Stimulated activated naive B cell treated with anti-CD40 and anti-IgM and Interleukin-4, amounts not matched to agents 10 μg/mL and 1 μg/mL and 100 μg/mL, for 72 hours (primary cell): ENCODE measurements around the gene FREM3.
"Not testable (repeated sequence)": the region's sequence is repeated elsewhere in the genome, so short reads cannot be mapped to it uniquely, and the experiment has no call there.

Experiments
- ATAC-seq, 2 donors: fragments of 150-1000 bp; cut with Tn5 transposase; replicated peaks; 2 replicates each; pipeline ENCODE4 v1.10.0; 2021; ENCODE audit warnings: moderate library complexity in 1 of 2
- DNase-seq: peaks from one replicate; pipeline ENCODE4 v3.0.0; 2021
- H3K27ac Mint-ChIP-seq: one replicate; pipeline ENCODE4 v1.8.0; 2022; ENCODE audit warnings: mild to moderate bottlenecking, mixed read lengths
- H3K27me3 Mint-ChIP-seq, 2 donors: one replicate each; pipeline ENCODE4 v1.8.0; 2022; ENCODE audit warnings: mixed read lengths in 2 of 2
- H3K36me3 Mint-ChIP-seq, 2 donors: one replicate each; pipeline ENCODE4 v1.8.0; 2022; ENCODE audit warnings: mixed read lengths in 2 of 2, mild to moderate bottlenecking in 1 of 2
- H3K4me1 Mint-ChIP-seq, 2 donors: one replicate each; pipeline ENCODE4 v1.8.0; 2022; ENCODE audit warnings: mixed read lengths in 2 of 2, mild to moderate bottlenecking in 1 of 2
- H3K4me3 Mint-ChIP-seq, 2 donors: one replicate each; pipeline ENCODE4 v1.8.0; 2022; ENCODE audit warnings: mild to moderate bottlenecking in 2 of 2, mixed read lengths in 2 of 2, moderate library complexity in 1 of 2
- H3K9me3 Mint-ChIP-seq, 2 donors: one replicate each; pipeline ENCODE4 v1.8.0; 2022; ENCODE audit warnings: mixed read lengths in 2 of 2, mild to moderate bottlenecking in 1 of 2

Gene FREM3

DNA sequence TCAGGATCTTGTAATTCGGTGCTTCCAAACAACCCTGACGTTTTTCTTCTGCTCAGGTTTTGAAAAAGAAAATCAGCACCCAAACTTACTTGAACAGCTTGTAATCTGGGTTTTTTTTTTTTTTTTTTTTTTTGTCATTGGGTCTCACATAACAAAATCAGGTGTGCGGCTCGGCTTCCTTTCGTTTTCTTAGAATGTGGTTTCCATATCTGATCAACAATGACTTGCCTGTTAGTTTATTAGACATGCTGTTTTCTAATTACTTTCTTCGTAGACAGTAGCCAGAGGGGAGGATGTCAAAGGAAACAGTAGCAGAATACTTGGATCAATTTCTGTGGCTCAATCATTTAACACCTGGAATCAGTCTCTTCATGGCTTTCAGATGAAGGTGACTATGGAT lies 890 bp upstream of the FREM3 start:
- no peak for ATAC-seq

DNA sequence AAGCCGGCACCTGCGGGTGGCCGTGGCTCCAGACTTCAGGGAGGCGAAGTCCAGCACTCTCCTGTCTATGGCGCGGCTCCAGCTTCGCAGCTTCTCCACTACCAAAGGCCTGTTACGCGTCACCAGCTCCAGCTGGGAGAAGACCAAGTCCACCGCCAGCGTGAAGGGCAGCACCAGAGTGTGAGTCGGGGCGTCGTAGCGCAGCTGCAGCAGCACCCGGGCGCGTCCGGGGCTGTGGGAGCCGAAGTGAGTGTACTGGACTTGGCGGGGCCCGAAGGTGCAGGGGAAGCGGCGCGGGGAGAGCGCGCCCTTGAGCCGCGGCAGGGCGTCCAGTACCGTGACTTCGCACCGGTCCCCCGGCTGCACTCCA lies 444 bp downstream of the FREM3 start:
- Mint-ChIP-seq H3K9me3 (no peaks in the 10 kb centered on the region), H3K4me1 (peaks cover 10 to 25% of the 10 kb centered on the region in 2 donors), H3K4me3 (peak overlapping the region; percentile 73 to 77), H3K27me3 (peaks cover 43 to 76% of the 10 kb centered on the region in 2 donors), H3K36me3 (peaks cover 0 to 4% of the 10 kb centered on the region in 2 donors), H3K27ac (no peak overlapping the region)
- peak; percentile 48 to 66 for ATAC-seq
- DNase-seq, result no peak

More for the DNA sequence above, 890 bp upstream of the FREM3 start:
- Mint-ChIP-seq H3K27ac (no peak overlapping the region), H3K9me3 (no peaks in the 10 kb centered on the region), H3K4me3 (peak overlapping the region; percentile 68 to 77), H3K27me3 (peaks cover 43 to 70% of the 10 kb centered on the region in 2 donors), H3K4me1 (peaks cover 10 to 25% of the 10 kb centered on the region in 2 donors), H3K36me3 (peaks cover 0 to 4% of the 10 kb centered on the region in 2 donors)
- DNase-seq, result no peak

- Mint-ChIP-seq H3K27me3 (peaks cover 43 to 74% of the 10 kb centered on the region in 2 donors), H3K9me3 (no peaks in the 10 kb centered on the region), H3K27ac (no peak overlapping the region), H3K36me3 (peaks cover 0 to 4% of the 10 kb centered on the region in 2 donors), H3K4me3 (peak overlapping the region; percentile 73 to 77), H3K4me1 (peaks cover 10 to 25% of the 10 kb centered on the region in 2 donors)
- no peak for DNase-seq
- peak in 1 of 2 donors; percentile 12 for ATAC-seq
These were observed 987 bp downstream of the FREM3 start for GRCh38 chr4:143699331-143700045.

DNA sequence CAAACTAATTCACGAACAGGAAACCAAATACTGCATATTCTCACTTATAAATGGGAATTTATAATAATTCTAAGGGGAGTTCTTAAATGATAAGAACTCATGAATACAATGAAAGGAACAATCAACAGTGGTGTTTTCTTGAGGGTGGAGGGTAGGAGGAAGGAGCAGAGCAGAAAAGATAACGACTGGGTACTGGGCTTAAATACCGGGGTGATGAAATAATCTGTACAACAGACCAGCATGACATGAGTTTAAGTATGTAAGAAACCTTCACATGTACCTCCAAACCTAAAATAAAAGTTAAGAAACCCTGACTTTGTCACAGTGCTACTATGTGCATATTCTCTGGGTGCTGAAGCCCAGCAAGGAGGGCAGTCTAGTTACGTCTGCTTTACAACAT lies 6.6 kb downstream of the FREM3 start:
- no peak overlapping the region for H3K4me3 Mint-ChIP-seq
- peaks cover 0 to 4% of the 10 kb centered on the region in 2 donors for H3K36me3 Mint-ChIP-seq
- DNase-seq (no peak), ATAC-seq (no peak)
- H3K9me3 Mint-ChIP-seq, result no peaks in the 10 kb centered on the region
- H3K27me3 Mint-ChIP-seq, result peaks cover 15 to 27% of the 10 kb centered on the region in 2 donors
- no peak overlapping the region for H3K27ac Mint-ChIP-seq
- peaks cover 0 to 4% of the 10 kb centered on the region in 2 donors for H3K4me1 Mint-ChIP-seq

- H3K4me3 Mint-ChIP-seq, result no peak overlapping the region
- H3K27me3 Mint-ChIP-seq, result peaks cover 6 to 12% of the 10 kb centered on the region in 2 donors
- H3K36me3 Mint-ChIP-seq, result peaks cover 0 to 4% of the 10 kb centered on the region in 2 donors
- H3K4me1 Mint-ChIP-seq, result no peaks in the 10 kb centered on the region
- DNase-seq (no peak), ATAC-seq (no peak)
- H3K9me3 Mint-ChIP-seq, result no peaks in the 10 kb centered on the region
- H3K27ac Mint-ChIP-seq, result no peak overlapping the region
These were observed 8.2 kb downstream of the FREM3 start for GRCh38 chr4:143692241-143692640.

- Mint-ChIP-seq H3K36me3 (peaks cover 0 to 12% of the 10 kb centered on the region in 2 donors), H3K9me3 (peaks cover 4 to 10% of the 10 kb centered on the region in 2 donors), H3K27me3 (peaks cover 1 to 13% of the 10 kb centered on the region in 2 donors), H3K4me1 (no peaks in the 10 kb centered on the region), H3K4me3 (no peak overlapping the region), H3K27ac (no peak overlapping the region)
- ATAC-seq (no peak), DNase-seq (no peak)
These were observed 21.0 kb downstream of the FREM3 start for GRCh38 chr4:143679434-143679833.

DNA sequence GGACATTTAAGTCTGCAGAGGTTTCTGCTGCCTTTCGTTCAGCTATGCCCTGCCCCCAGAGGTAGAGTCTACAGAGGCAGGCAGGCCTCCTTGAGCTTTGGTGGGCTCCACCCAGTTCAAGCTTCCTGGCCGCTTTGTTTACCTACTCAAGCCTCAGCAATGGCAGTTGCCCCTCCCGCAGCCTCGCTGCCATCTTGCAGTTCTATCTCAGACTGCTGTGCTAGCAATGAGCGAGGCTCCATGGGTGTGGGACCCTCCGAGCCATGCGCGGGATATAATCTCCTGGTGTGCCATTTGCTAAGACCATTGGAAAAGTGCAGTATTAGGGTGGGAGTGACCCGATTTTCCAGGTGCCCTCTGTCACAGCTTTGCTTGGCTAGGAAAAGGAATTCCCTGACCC lies 26.8 kb downstream of the FREM3 start:
- H3K4me3 Mint-ChIP-seq, H3K36me3 Mint-ChIP-seq, H3K4me1 Mint-ChIP-seq, H3K27ac Mint-ChIP-seq, H3K27me3 Mint-ChIP-seq, DNase-seq, ATAC-seq, H3K9me3 Mint-ChIP-seq: not testable (repeated sequence)

- ATAC-seq (no peak), DNase-seq (no peak)
- Mint-ChIP-seq H3K27me3 (peaks cover 1 to 5% of the 10 kb centered on the region in 2 donors), H3K4me1 (peaks cover 0 to 3% of the 10 kb centered on the region in 2 donors), H3K9me3 (peaks cover 2 to 8% of the 10 kb centered on the region in 2 donors), H3K36me3 (peaks cover 5 to 15% of the 10 kb centered on the region in 2 donors), H3K27ac (no peak overlapping the region), H3K4me3 (no peak overlapping the region)
These were observed 31.4 kb downstream of the FREM3 start for GRCh38 chr4:143668930-143669552.

- ATAC-seq (no peak), DNase-seq (no peak)
- Mint-ChIP-seq H3K9me3 (peaks cover 9 to 15% of the 10 kb centered on the region in 2 donors), H3K27ac (no peak overlapping the region), H3K27me3 (peaks cover 4 to 9% of the 10 kb centered on the region in 2 donors), H3K36me3 (peaks cover 8 to 23% of the 10 kb centered on the region in 2 donors), H3K4me1 (peaks cover 0 to 3% of the 10 kb centered on the region in 2 donors), H3K4me3 (no peak overlapping the region)
These were observed 33.0 kb downstream of the FREM3 start for GRCh38 chr4:143667461-143667860.

DNA sequence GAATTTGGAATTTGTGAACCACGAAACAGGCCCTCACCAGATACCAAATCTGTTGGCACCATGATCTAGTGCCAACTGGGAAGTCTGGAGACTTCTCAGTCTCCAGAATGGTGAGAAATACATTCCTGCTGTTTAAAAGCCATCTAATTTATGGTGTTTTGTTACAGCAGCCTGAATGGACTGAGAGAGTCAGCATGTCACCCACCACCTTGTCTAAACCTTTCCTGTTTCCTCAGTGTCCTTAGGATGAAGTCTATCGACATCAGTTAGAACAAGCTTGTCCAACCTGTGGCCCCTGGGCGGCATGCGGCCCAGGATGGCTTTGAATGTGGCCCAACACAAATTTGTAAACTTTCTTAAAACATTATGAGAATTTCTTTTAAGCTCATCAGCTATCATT lies 42.1 kb downstream of the FREM3 start:
- peaks cover under 1 to 14% of the 10 kb centered on the region in 2 donors for H3K36me3 Mint-ChIP-seq
- peaks cover under 1 to 4% of the 10 kb centered on the region in 2 donors for H3K27me3 Mint-ChIP-seq
- H3K4me3 Mint-ChIP-seq, result no peak overlapping the region
- H3K4me1 Mint-ChIP-seq, result no peaks in the 10 kb centered on the region
- H3K9me3 Mint-ChIP-seq, result peaks cover 9 to 11% of the 10 kb centered on the region in 2 donors
- ATAC-seq (no peak), DNase-seq (no peak)
- no peak overlapping the region for H3K27ac Mint-ChIP-seq

GRCh38 chr4:143654571-143654970 lies 45.9 kb downstream of the FREM3 start:
- no peak overlapping the region for H3K4me3 Mint-ChIP-seq
- no peaks in the 10 kb centered on the region for H3K27me3 Mint-ChIP-seq
- DNase-seq (no peak), ATAC-seq (no peak)
- H3K27ac Mint-ChIP-seq, result no peak overlapping the region
- H3K9me3 Mint-ChIP-seq, result peaks cover 0 to 2% of the 10 kb centered on the region in 2 donors
- H3K36me3 Mint-ChIP-seq, result peaks cover 0 to 10% of the 10 kb centered on the region in 2 donors
- no peaks in the 10 kb centered on the region for H3K4me1 Mint-ChIP-seq

DNA sequence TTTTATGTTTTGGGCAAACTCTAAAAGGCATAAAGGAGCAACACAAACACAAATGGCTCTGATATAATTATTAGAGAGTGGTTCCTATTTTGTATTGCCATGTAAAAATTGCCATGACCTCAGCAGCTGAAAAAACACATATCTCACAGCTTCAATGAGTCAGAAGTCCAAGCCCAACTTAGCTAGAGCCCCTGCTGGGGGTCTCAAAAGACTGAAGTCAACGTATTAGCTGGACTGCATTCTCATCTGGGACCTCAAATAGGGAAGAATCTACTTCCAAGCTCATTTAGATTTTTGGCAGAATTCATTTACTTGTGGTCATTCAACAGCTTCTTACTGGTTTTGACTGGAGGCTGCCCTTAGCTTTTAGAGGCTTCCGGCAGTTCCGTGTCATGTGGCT lies 47.4 kb downstream of the FREM3 start:
- Mint-ChIP-seq H3K36me3 (peaks cover 3 to 20% of the 10 kb centered on the region in 2 donors), H3K9me3 (peaks cover 6 to 8% of the 10 kb centered on the region in 2 donors), H3K4me3 (no peak overlapping the region), H3K27me3 (no peaks in the 10 kb centered on the region), H3K4me1 (no peaks in the 10 kb centered on the region), H3K27ac (no peak overlapping the region)
- no peak for DNase-seq
- no peak for ATAC-seq

- no peaks in the 10 kb centered on the region for H3K27me3 Mint-ChIP-seq
- peaks cover 20 to 24% of the 10 kb centered on the region in 2 donors for H3K9me3 Mint-ChIP-seq
- peaks cover 9 to 30% of the 10 kb centered on the region in 2 donors for H3K36me3 Mint-ChIP-seq
- H3K27ac Mint-ChIP-seq, result no peak overlapping the region
- ATAC-seq (no peak), DNase-seq (no peak)
- no peak overlapping the region for H3K4me3 Mint-ChIP-seq
- H3K4me1 Mint-ChIP-seq, result no peaks in the 10 kb centered on the region
These were observed 57.1 kb downstream of the FREM3 start for GRCh38 chr4:143643399-143643798.

GRCh38 chr4:143642611-143643010 lies 57.9 kb downstream of the FREM3 start:
- ATAC-seq (no peak), DNase-seq (no peak)
- peaks cover 16% of the 10 kb centered on the region in 2 donors for H3K9me3 Mint-ChIP-seq
- no peaks in the 10 kb centered on the region for H3K27me3 Mint-ChIP-seq
- no peak overlapping the region for H3K4me3 Mint-ChIP-seq
- no peaks in the 10 kb centered on the region for H3K4me1 Mint-ChIP-seq
- no peak overlapping the region for H3K27ac Mint-ChIP-seq
- H3K36me3 Mint-ChIP-seq, result peaks cover 6 to 22% of the 10 kb centered on the region in 2 donors

- Mint-ChIP-seq H3K27ac (no peak overlapping the region), H3K4me1 (no peaks in the 10 kb centered on the region), H3K36me3 (peaks cover 0 to 9% of the 10 kb centered on the region in 2 donors), H3K27me3 (no peaks in the 10 kb centered on the region), H3K9me3 (peaks cover 5 to 7% of the 10 kb centered on the region in 2 donors), H3K4me3 (no peak overlapping the region)
- DNase-seq, result no peak
- no peak for ATAC-seq
These were observed 59.1 kb downstream of the FREM3 start for GRCh38 chr4:143641361-143641760.
